GM18517 (cell line): ENCODE results near the gene PRR11.
A peak's percentile ranks its signal among the peaks of the same experiment; 100 is the strongest.
"Not testable (repeated sequence)": the region's sequence is repeated elsewhere in the genome, so short reads cannot be mapped to it uniquely, and the experiment has no call there.

Source experiments
- ATAC-seq: cut with Tn5 transposase; IDR thresholded peaks from one replicate; pipeline ENCODE4 v1.9.1; 2021; ENCODE audit warnings: mild to moderate bottlenecking, moderate library complexity; ENCODE audit not compliant: unreplicated experiment

Gene PRR11

GRCh38 chr17:59151006-59151405, 4.5 kb upstream of the PRR11 start:
- no peak for ATAC-seq

- ATAC-seq: no peak
Measured at GRCh38 chr17:59151591-59151990, 4.0 kb upstream of the PRR11 start.

GRCh38 chr17:59152925-59153324, 2.6 kb upstream of the PRR11 start:
- no peak for ATAC-seq

GRCh38 chr17:59154292-59154720, 1.2 kb upstream of the PRR11 start:
- no peak for ATAC-seq

GRCh38 chr17:59154721-59155438, 666 bp upstream of the PRR11 start, which contains the start of gene SKA2:
Gene SKA2, minus strand, starts transcription at chr17:59155186. Its CDS starts 23 bp downstream, at chr17:59155163.
- peak; percentile 84 for ATAC-seq

GRCh38 chr17:59160157-59161025, 4.8 kb downstream of the PRR11 start:
- no peak for ATAC-seq

GRCh38 chr17:59161477-59161876, 5.9 kb downstream of the PRR11 start:
- no peak for ATAC-seq

- no peak for ATAC-seq
Measured at GRCh38 chr17:59165933-59166342, 10.4 kb downstream of the PRR11 start.

GRCh38 chr17:59167571-59168001, 12.0 kb downstream of the PRR11 start:
- ATAC-seq: no peak

GRCh38 chr17:59172436-59173004, 17.0 kb downstream of the PRR11 start:
- no peak for ATAC-seq

GRCh38 chr17:59174671-59175070, 19.1 kb downstream of the PRR11 start:
- ATAC-seq: no peak

- ATAC-seq: no peak
Measured at GRCh38 chr17:59175076-59175475, 19.5 kb downstream of the PRR11 start.

GRCh38 chr17:59178266-59178985, 22.9 kb downstream of the PRR11 start:
- ATAC-seq: no peak

GRCh38 chr17:59179601-59180000, 24.1 kb downstream of the PRR11 start:
- not testable (repeated sequence) for ATAC-seq

GRCh38 chr17:59180626-59181025, 25.1 kb downstream of the PRR11 start:
- no peak for ATAC-seq

- no peak for ATAC-seq
Measured at GRCh38 chr17:59181481-59181880, 25.9 kb downstream of the PRR11 start.

GRCh38 chr17:59185997-59186396, 30.5 kb downstream of the PRR11 start:
- no peak for ATAC-seq

- ATAC-seq: no peak
Measured at GRCh38 chr17:59186850-59187249, 31.3 kb downstream of the PRR11 start.

- ATAC-seq: no peak
Measured at GRCh38 chr17:59190806-59191205, 35.3 kb downstream of the PRR11 start.

GRCh38 chr17:59193336-59193862, 37.9 kb downstream of the PRR11 start:
- no peak for ATAC-seq

- ATAC-seq: no peak
Measured at GRCh38 chr17:59199398-59199797, 43.9 kb downstream of the PRR11 start.
